ENCODE data around the gene SNN. TPM values are rescaled to one million over a fixed set of nuclear protein-coding genes. Genes with fewer than 3 reads are reported as not detected.

SNN gene
- total and polyA plus RNA-seq, 12 donors = 10.1 to 61.4 (median 35.9) TPM

DNA sequence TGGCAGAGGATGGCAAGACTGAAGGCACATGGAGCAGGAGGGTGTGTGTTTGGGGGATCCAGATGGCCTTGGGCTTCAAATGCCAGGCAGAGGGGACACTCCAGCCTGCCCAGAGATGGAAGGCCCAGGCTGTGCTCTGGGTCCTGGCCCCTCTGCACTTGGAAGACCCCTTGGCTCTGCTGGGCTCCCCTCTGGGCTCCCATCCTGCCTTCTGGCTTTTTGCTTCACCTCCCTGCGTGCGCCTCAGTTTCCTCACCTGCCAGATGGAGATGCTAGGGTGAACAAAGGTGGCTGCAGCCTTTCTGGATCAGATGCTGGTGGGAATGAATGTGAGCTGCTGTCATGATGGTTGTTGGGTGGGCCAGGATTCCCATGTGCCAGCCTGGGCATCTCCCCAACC lies 3.0 kb downstream of the SNN start:
- Histone ChIP-seq H3K4me1 (peaks cover 52 to 83% (median 78%) of the 10 kb centered on the region in 9 donors), H3K4me3 (no peak overlapping the region), H3K27ac (peak overlapping the region in 5 of 10 donors; percentile 75 to 89 (median 86)), H3K27me3 (no peaks in the 10 kb centered on the region), H3K36me3 (peaks cover 0 to 9% (median 3%) of the 10 kb centered on the region in 9 donors), H3K9me3 (no peaks in the 10 kb centered on the region)
- DNase-seq (no peak), ATAC-seq (no peak)
- TF ChIP-seq, protein P1, sequence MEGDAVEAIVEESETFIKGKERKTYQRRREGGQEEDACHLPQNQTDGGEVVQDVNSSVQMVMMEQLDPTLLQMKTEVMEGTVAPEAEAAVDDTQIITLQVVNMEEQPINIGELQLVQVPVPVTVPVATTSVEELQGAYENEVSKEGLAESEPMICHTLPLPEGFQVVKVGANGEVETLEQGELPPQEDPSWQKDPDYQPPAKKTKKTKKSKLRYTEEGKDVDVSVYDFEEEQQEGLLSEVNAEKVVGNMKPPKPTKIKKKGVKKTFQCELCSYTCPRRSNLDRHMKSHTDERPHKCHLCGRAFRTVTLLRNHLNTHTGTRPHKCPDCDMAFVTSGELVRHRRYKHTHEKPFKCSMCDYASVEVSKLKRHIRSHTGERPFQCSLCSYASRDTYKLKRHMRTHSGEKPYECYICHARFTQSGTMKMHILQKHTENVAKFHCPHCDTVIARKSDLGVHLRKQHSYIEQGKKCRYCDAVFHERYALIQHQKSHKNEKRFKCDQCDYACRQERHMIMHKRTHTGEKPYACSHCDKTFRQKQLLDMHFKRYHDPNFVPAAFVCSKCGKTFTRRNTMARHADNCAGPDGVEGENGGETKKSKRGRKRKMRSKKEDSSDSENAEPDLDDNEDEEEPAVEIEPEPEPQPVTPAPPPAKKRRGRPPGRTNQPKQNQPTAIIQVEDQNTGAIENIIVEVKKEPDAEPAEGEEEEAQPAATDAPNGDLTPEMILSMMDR (IDR thresholded peaks at IDR 0.05) = no peak
- 96 to 100% methylated on average over 2 of the region's 2 CpGs for WGBS, 2 donors
- intact Hi-C loops (cut with DNase I) = no loop called here

DNA sequence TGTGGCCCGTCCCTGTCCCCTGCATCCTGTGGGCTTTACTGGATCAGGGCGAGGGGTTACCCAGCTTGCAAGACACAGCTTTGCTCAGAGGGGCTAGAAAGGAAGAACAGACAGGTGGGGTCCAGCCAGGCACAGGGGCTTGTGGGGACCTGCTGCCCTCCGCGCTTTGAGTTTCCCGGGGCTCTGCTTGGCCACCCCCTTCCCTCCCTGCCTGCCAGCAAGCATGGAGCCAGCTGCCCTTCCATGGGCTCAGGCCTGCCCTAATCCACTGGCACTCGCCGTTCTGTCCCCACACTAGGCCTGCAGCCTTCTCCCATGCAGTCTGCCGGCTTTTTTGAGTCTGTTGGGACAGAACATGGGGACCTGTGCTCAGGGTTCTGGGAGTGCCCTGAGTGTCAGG lies 3.4 kb downstream of the SNN start:
- Histone ChIP-seq H3K27me3 (no peaks in the 10 kb centered on the region), H3K27ac (peak overlapping the region in 6 of 10 donors; percentile 72 to 88 (median 76)), H3K36me3 (peaks cover 0 to 13% (median 7%) of the 10 kb centered on the region in 9 donors), H3K9me3 (no peaks in the 10 kb centered on the region), H3K4me1 (peaks cover 52 to 86% (median 79%) of the 10 kb centered on the region in 9 donors), H3K4me3 (no peak overlapping the region)
- ATAC-seq (no peak), DNase-seq (no peak)
- intact Hi-C loops (cut with DNase I) = no loop called here
- TF ChIP-seq, protein P1 (IDR thresholded peaks at IDR 0.05) = no peak
- WGBS, 2 donors = 88 to 89% methylated on average over 8 of the region's 8 CpGs

GRCh38 chr16:11672206-11673090 lies 4.2 kb downstream of the SNN start:
- 82 to 84% methylated on average over 25 of the region's 25 CpGs for WGBS, 2 donors
- Histone ChIP-seq H3K36me3 (peaks cover 0 to 21% (median 12%) of the 10 kb centered on the region in 9 donors), H3K27me3 (no peaks in the 10 kb centered on the region), H3K4me1 (peaks cover 52 to 92% (median 85%) of the 10 kb centered on the region in 9 donors), H3K4me3 (peak overlapping the region in 3 of 10 donors; percentile 5 to 29 (median 13)), H3K9me3 (no peaks in the 10 kb centered on the region), H3K27ac (peak overlapping the region; percentile 32 to 88 (median 76))
- DNase-seq (peak; percentile 27 to 53), ATAC-seq (peak in 3 of 8 donors; percentile 4 to 20 (median 11))
- intact Hi-C loops (cut with DNase I) = no loop called here
- TF ChIP-seq, protein P1 (IDR thresholded peaks at IDR 0.05) = no peak

DNA sequence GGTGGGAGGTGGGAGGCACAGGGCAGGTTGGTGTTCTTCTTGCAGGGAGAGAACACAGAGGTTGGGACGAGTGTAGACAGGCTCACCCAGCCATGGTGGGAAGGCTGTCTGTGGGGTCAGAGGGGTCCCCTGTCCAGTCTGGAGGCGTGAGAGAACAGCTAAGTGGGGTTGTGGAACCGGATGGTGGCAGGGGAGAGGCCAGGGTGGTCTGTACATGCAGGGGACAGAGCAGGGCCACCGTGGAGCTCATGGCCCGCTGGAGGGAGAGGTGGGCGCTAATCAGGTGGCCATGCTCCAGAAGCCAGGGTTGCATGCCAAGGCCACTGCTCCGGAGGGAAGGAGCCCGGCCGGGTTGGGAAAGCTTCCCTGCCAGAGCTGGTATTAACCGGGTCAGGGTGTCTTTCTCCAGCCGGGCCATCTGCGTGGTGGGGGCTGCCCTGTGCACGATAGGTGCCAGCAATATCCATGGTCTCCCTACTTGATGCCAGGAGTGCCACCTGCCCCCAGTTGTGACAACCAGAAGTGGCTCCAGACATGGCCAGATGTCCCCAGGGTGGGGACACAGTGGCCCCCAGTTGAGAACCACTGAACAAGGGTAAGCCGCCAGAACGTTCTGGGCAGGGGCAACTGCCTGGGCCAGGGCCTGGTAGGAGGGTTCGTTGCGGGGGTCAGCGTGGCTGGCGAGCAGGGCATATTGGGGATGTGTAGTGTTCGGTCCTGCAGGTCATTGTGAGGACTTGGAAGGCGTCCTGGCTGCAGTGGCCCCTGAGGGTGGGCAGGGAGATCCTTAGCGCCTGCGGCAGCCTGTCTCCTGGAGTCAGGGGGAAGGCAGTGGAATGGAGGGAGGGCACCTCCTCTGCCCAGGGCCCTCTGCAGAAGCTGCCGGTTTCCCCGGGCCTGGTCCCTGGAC lies 5.1 kb downstream of the SNN start:
- ATAC-seq = peak in 5 of 8 donors; percentile 5 to 38 (median 18)
- TF ChIP-seq, protein P1 (IDR thresholded peaks at IDR 0.05) = no peak
- 51 to 55% methylated on average over 25 of the region's 25 CpGs for WGBS, 2 donors

More for the DNA sequence above, 5.1 kb downstream of the SNN start:
- peak in 1 of 2 donors; percentile 56 for DNase-seq
- peak overlapping the region in 1 of 10 donors; percentile 29 for H3K4me3 ChIP-seq
- no peaks in the 10 kb centered on the region for H3K27me3 ChIP-seq
- H3K27ac ChIP-seq = peak overlapping the region; percentile 32 to 88 (median 76)
- no peaks in the 10 kb centered on the region for H3K9me3 ChIP-seq
- peaks cover 0 to 30% (median 12%) of the 10 kb centered on the region in 9 donors for H3K36me3 ChIP-seq
- H3K4me1 ChIP-seq = peaks cover 59 to 95% (median 88%) of the 10 kb centered on the region in 9 donors
- intact Hi-C loops (cut with DNase I) = no loop called here
